H9 (cell line): Measurements from ENCODE around the gene ITGB1BP1. TPM values are rescaled to one million over a fixed set of nuclear protein-coding genes. Genes with fewer than 3 reads are reported as not detected.
A peak's percentile ranks its signal among the peaks of the same experiment; 100 is the strongest.

ENCODE experiments used
- DNase-seq: peaks from one replicate; pipeline ENCODE4 v3.0.0-alpha.2; 2017
- H2AFZ ChIP-seq: one replicate; pipeline ENCODE4 v1.6.1; 2013; ENCODE audit warnings: mild to moderate bottlenecking, low read length, control low read depth, moderate library complexity
- H2AK5ac ChIP-seq: 2 replicates; pipeline ENCODE4 v1.6.1; 2013; ENCODE audit warnings: low read length, control low read depth, mixed read lengths; ENCODE audit not compliant: insufficient read length
- H2BK120ac ChIP-seq: one replicate; pipeline ENCODE4 v1.6.1; 2013; ENCODE audit warnings: low read depth, mild to moderate bottlenecking, low read length, control low read depth, inconsistent platforms; ENCODE audit not compliant: poor library complexity, severe bottlenecking
- H2BK12ac ChIP-seq: 2 replicates; pipeline ENCODE4 v1.6.1; 2013; ENCODE audit warnings: low read length, control low read depth, mixed read lengths, low read depth; ENCODE audit not compliant: insufficient read length
- H2BK15ac ChIP-seq: 2 replicates; pipeline ENCODE4 v1.6.1; 2013; ENCODE audit warnings: low read depth, low read length, control low read depth
- H2BK20ac ChIP-seq: one replicate; pipeline ENCODE4 v1.6.1; 2013; ENCODE audit warnings: low read depth, mild to moderate bottlenecking, low read length, control low read depth, inconsistent platforms; ENCODE audit not compliant: poor library complexity, severe bottlenecking
- H2BK5ac ChIP-seq: 2 replicates; pipeline ENCODE4 v1.6.1; 2013; ENCODE audit warnings: low read length, control low read depth, mixed read lengths; ENCODE audit not compliant: insufficient read length
- H3K14ac ChIP-seq: 2 replicates; pipeline ENCODE4 v1.6.1; 2013; ENCODE audit warnings: low read length, control low read depth; ENCODE audit not compliant: insufficient read depth
- H3K18ac ChIP-seq: 2 replicates; pipeline ENCODE4 v1.6.1; 2013; ENCODE audit warnings: low read depth, mild to moderate bottlenecking, mixed read lengths, low read length, control low read depth; ENCODE audit not compliant: insufficient read length
- H3K23ac ChIP-seq: 2 replicates; pipeline ENCODE4 v1.6.1; 2013; ENCODE audit warnings: low read length, control low read depth, mixed read lengths, low read depth; ENCODE audit not compliant: insufficient read length
- H3K23me2 ChIP-seq: 2 replicates; pipeline ENCODE4 v1.6.1; 2013; ENCODE audit warnings: low read depth, mild to moderate bottlenecking, mixed read lengths, low read length, control low read depth; ENCODE audit not compliant: insufficient read length, poor library complexity, severe bottlenecking
- H3K27ac ChIP-seq: 2 replicates; pipeline ENCODE4 v1.5.1; 2013; ENCODE audit warnings: low read length, control low read depth, mixed read lengths, low read depth; ENCODE audit not compliant: insufficient read length
- H3K27me3 ChIP-seq: 2 replicates; pipeline ENCODE4 v1.6.1; 2013; ENCODE audit warnings: low read length, control low read depth, inconsistent platforms; ENCODE audit not compliant: insufficient read depth
- H3K4ac ChIP-seq: 2 replicates; pipeline ENCODE4 v1.6.1; 2013; ENCODE audit warnings: low read depth, mild to moderate bottlenecking, control low read depth, inconsistent platforms, low read length, moderate library complexity
- H3K4me1 ChIP-seq: 2 replicates; pipeline ENCODE4 v1.6.1; 2013; ENCODE audit warnings: low read length, control low read depth, inconsistent platforms; ENCODE audit not compliant: insufficient read depth
- H3K4me2 ChIP-seq: 2 replicates; pipeline ENCODE4 v1.6.1; 2013; ENCODE audit warnings: low read length, control low read depth, mixed read lengths; ENCODE audit not compliant: insufficient read length, insufficient read depth
- H3K56ac ChIP-seq: 2 replicates; pipeline ENCODE4 v1.6.1; 2013; ENCODE audit warnings: low read depth, mild to moderate bottlenecking, mixed read lengths, low read length, control low read depth; ENCODE audit not compliant: insufficient read length
- H3K79me1 ChIP-seq: 2 replicates; pipeline ENCODE4 v1.6.1; 2013; ENCODE audit warnings: low read depth, mild to moderate bottlenecking, moderate library complexity, low read length, control low read depth, inconsistent platforms; ENCODE audit not compliant: insufficient read depth, poor library complexity, severe bottlenecking
- H3K79me2 ChIP-seq: 2 replicates; pipeline ENCODE4 v1.6.1; 2013; ENCODE audit warnings: low read length, control low read depth, inconsistent platforms; ENCODE audit not compliant: insufficient read depth
- H3K9ac ChIP-seq: 2 replicates; pipeline ENCODE4 v1.6.1; 2013; ENCODE audit warnings: low read length, control low read depth, mixed read lengths; ENCODE audit not compliant: insufficient read length; ENCODE audit errors: extremely low read depth
- H3K9me3 ChIP-seq: one replicate; pipeline ENCODE4 v1.6.1; 2013; ENCODE audit warnings: low read depth, low read length, inconsistent platforms; ENCODE audit not compliant: control insufficient read depth
- H3T11ph ChIP-seq: one replicate; pipeline ENCODE4 v1.6.1; 2013; ENCODE audit warnings: mild to moderate bottlenecking, low read length, control low read depth, inconsistent platforms
- H4K20me1 ChIP-seq: one replicate; pipeline ENCODE4 v1.6.1; 2013; ENCODE audit not compliant: control insufficient read depth, insufficient read length, insufficient read depth
- H4K5ac ChIP-seq: 2 replicates; pipeline ENCODE4 v1.6.1; 2013; ENCODE audit warnings: low read depth, mild to moderate bottlenecking, mixed read lengths, low read length, control low read depth; ENCODE audit not compliant: insufficient read length
- H4K8ac ChIP-seq: replicated peaks from 2 replicates; pipeline ENCODE4 v1.6.1; 2013; ENCODE audit warnings: low read length, control low read depth, mixed read lengths, low read depth; ENCODE audit not compliant: insufficient read length
- H4K91ac ChIP-seq: 2 replicates; pipeline ENCODE4 v1.6.1; 2013; ENCODE audit warnings: low read depth, mild to moderate bottlenecking, moderate library complexity, mixed read lengths, low read length, control low read depth; ENCODE audit not compliant: insufficient read length
- H3K27ac Mint-ChIP-seq, 3 experiments: 2 replicates in 2 of 3; 3 replicates in 1 of 3; pipeline ENCODE4 v1.8.0; 2020 to 2021; ENCODE audit warnings: mixed read lengths in 3 of 3, mild to moderate bottlenecking in 1 of 3, moderate library complexity in 1 of 3
- H3K27me3 Mint-ChIP-seq: 2 replicates; pipeline ENCODE4 v1.8.0; 2021; ENCODE audit warnings: low read depth, mild to moderate bottlenecking, moderate library complexity, mixed read lengths
- H3K36me3 Mint-ChIP-seq, 3 experiments: 2 replicates in 2 of 3; 3 replicates in 1 of 3; pipeline ENCODE4 v1.8.0; 2020 to 2021; ENCODE audit warnings: low read depth in 3 of 3, mixed read lengths in 3 of 3; ENCODE audit not compliant: insufficient read depth in 1 of 3
- H3K4me1 Mint-ChIP-seq, 2 experiments: 2 replicates each; pipeline ENCODE4 v1.8.0; 2020; ENCODE audit warnings: mixed read lengths in 2 of 2
- H3K4me3 Mint-ChIP-seq, 2 experiments: 2 replicates in 1 of 2; 3 replicates in 1 of 2; pipeline ENCODE4 v1.8.0; 2020 to 2021; ENCODE audit warnings: mild to moderate bottlenecking in 2 of 2, mixed read lengths in 2 of 2, moderate library complexity in 1 of 2
- H3K9me3 Mint-ChIP-seq, 2 experiments: 2 replicates in 1 of 2; 3 replicates in 1 of 2; pipeline ENCODE4 v1.8.0; 2020; ENCODE audit warnings: mild to moderate bottlenecking in 2 of 2, mixed read lengths in 2 of 2, moderate library complexity in 1 of 2
- WGBS: extraction: QIAGEN DNeasy Blood & Tissue Kit; methylation state at CpG from one replicate; pipeline ENCODE4 v1.1.7; 2013; ENCODE audit warnings: missing lambda C conversion rate, low lambda C conversion rate, mixed read lengths; ENCODE audit not compliant: insufficient read length; ENCODE audit errors: extremely low coverage; 5-methylcytosine and 5-hydroxymethylcytosine counted together
- total RNA-seq: library from RNA; stranded (reverse); gene quantifications from 2 replicates; pipeline ENCODE4 v1.2.1, GENCODE V29; 2021
- TF ChIP-seq, protein P1 (sequence below): fragments of 200-600 bp; sonication (generic); conservative IDR thresholded peaks from 3 replicates; pipeline ENCODE4 v1.8.0; 2021; ENCODE audit warnings: antibody characterized with exemption, mild to moderate bottlenecking

The ITGB1BP1 gene
- total RNA-seq, 1 experiment from 2014 or later, result 38.7 TPM

DNA sequence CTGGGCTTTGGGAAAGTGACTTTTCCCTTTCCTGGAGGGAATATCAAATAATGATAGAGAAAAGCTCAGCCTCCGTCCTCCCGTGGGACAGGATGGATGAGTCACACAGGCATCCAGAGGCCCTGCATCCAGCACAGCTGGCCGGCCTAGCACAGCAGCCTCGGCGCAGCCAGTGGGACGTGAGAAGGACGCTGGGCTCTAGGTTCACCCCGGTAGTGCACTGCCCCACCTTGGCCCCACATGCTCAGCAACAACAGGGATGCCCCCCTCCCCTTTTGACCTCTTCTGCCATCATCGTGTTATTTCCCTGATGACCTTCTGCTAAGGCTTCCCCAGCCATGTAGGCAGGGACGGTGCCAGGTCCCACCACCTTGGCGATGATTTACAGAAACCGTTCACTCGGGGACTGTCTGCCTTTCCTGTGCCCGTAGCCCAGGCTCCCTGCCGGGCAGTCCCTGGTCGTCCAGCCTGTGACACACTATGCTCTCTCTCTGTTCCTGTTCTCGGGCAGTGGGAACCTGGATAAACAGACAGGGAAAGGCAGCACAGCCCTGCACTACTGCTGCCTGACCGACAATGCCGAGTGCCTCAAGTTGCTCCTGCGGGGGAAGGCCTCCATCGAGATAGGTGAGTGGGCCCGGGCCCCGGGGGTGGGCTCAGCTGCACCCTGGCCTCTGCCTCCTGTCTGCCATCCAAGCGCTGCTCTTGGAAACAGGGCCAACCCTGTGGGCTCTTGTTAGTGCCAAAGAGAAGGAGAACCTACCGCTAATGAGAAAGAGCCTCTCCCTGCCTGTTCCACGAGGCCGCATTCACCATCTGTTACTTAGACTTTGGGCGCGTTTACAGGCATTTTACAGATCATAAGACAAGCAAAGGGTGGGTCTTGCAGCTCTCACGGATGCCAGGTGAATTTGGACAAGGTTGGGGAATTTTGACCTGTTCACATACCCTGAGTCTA is 44.6 kb downstream of the ITGB1BP1 start:
- H4K8ac ChIP-seq, result no peak overlapping the region
- H4K20me1 ChIP-seq, result no peaks in the 10 kb centered on the region
- H4K5ac ChIP-seq, result no peak overlapping the region
- no peak overlapping the region for H3K18ac ChIP-seq
- H2AFZ ChIP-seq, result no peak overlapping the region
- H3K4me2 ChIP-seq, result no peak overlapping the region
- no peak overlapping the region for H4K91ac ChIP-seq
- no peaks in the 10 kb centered on the region for H3K23me2 ChIP-seq
- H3K23ac ChIP-seq, result no peak overlapping the region
- no peak overlapping the region for H2BK5ac ChIP-seq
- TF ChIP-seq, protein P1, sequence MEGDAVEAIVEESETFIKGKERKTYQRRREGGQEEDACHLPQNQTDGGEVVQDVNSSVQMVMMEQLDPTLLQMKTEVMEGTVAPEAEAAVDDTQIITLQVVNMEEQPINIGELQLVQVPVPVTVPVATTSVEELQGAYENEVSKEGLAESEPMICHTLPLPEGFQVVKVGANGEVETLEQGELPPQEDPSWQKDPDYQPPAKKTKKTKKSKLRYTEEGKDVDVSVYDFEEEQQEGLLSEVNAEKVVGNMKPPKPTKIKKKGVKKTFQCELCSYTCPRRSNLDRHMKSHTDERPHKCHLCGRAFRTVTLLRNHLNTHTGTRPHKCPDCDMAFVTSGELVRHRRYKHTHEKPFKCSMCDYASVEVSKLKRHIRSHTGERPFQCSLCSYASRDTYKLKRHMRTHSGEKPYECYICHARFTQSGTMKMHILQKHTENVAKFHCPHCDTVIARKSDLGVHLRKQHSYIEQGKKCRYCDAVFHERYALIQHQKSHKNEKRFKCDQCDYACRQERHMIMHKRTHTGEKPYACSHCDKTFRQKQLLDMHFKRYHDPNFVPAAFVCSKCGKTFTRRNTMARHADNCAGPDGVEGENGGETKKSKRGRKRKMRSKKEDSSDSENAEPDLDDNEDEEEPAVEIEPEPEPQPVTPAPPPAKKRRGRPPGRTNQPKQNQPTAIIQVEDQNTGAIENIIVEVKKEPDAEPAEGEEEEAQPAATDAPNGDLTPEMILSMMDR, result no peak
- peak overlapping the region in 2 of 3 experiments; percentile 55 to 68; a peak in 4 of 7 replicates for H3K27ac Mint-ChIP-seq
- H3K4me1 ChIP-seq, result peaks cover 6% of the 10 kb centered on the region; the same call in 1 of the 2 replicates
- H3K4me1 Mint-ChIP-seq, result peaks cover 7 to 12% of the 10 kb centered on the region in 2 experiments; a peak in 2 of 4 replicates
- no peaks in the 10 kb centered on the region for H3K9me3 ChIP-seq
- H3K9ac ChIP-seq, result no peak overlapping the region
- WGBS, result no CpG with 5 or more reads among the region's 30 CpGs
- peak; percentile 52 for DNase-seq
- no peak overlapping the region for H3K56ac ChIP-seq
- no peak overlapping the region for H2AK5ac ChIP-seq
- no peak overlapping the region for H2BK15ac ChIP-seq
- H3K36me3 Mint-ChIP-seq, result peaks cover 24 to 47% (median 41%) of the 10 kb centered on the region in 3 experiments
- no peak overlapping the region for H2BK20ac ChIP-seq
- no peak overlapping the region for H3K4me3 Mint-ChIP-seq
- H3K79me2 ChIP-seq, result no peaks in the 10 kb centered on the region
- no peaks in the 10 kb centered on the region for H3K27me3 Mint-ChIP-seq
- no peak overlapping the region for H2BK12ac ChIP-seq
- H3K27ac ChIP-seq, result no peak overlapping the region
- H2BK120ac ChIP-seq, result no peak overlapping the region
- no peak overlapping the region for H3T11ph ChIP-seq
- no peaks in the 10 kb centered on the region for H3K27me3 ChIP-seq
- no peak overlapping the region for H3K4ac ChIP-seq
- no peak overlapping the region for H3K14ac ChIP-seq
- H3K9me3 Mint-ChIP-seq, result no peaks in the 10 kb centered on the region
- H3K79me1 ChIP-seq, result no peaks in the 10 kb centered on the region
